Neuron (in vitro differentiated cells): ENCODE results near the gene GAS7.

Experiments used
- H2AFZ ChIP-seq: one replicate; pipeline ENCODE4 v1.6.1; 2013; ENCODE audit warnings: low read depth, mild to moderate bottlenecking, inconsistent platforms, low read length, moderate library complexity
- H3K27me3 ChIP-seq: one replicate; pipeline ENCODE4 v1.6.1; 2013; ENCODE audit warnings: low read length; ENCODE audit not compliant: insufficient read depth
- H3K36me3 ChIP-seq: one replicate; pipeline ENCODE4 v1.6.1; 2013; ENCODE audit warnings: low read length; ENCODE audit not compliant: insufficient read depth
- H3K4me1 ChIP-seq: one replicate; pipeline ENCODE4 v1.6.1; 2013; ENCODE audit warnings: low read length; ENCODE audit not compliant: insufficient read depth
- H3K4me3 ChIP-seq: 2 replicates; pipeline ENCODE4 v1.5.1; 2013; ENCODE audit warnings: mild to moderate bottlenecking, low read length, moderate library complexity
- H3K9me3 ChIP-seq: one replicate; pipeline ENCODE4 v1.6.1; 2013; ENCODE audit warnings: low read length

GAS7 gene

DNA sequence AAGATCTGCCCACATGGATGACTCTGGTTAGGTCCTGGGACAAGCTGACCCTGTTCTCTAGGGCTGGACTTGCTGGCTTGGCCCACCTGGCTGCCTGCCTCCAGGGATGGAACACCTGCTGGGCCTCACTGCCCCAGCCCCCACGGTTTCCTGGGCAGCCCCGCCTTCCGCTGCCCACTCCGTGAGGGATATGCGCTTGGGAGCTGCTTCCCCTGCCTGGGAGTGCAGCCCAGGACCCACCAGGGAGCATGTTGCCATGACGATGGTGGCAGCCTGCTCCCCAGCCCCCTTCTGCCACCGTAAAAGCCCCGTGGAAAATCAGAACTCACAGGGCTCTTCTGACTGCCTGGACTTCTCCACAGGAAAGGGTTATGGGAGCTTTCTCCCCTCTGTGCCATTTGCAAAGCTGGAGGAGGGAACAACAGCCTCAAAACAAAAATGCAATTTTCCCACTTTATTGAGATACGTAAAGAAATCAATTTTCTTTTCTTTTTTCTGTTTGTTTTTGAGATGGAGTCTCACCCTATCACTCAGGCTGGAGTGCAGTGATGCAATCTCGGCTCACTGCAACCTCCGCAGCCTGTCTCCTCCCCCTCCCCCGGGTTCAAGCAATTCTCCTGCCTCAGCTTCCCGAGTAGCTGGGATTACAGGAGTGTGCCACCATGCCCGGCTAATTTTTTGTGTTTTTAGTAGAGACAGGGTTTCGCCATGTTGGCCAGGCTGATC lies 18.0 kb upstream of the GAS7 start:
- Histone ChIP-seq H2AFZ (no peak overlapping the region), H3K27me3 (no peaks in the 10 kb centered on the region), H3K36me3 (no peaks in the 10 kb centered on the region), H3K4me3 (no peak overlapping the region), H3K9me3 (no peaks in the 10 kb centered on the region), H3K4me1 (no peaks in the 10 kb centered on the region)

DNA sequence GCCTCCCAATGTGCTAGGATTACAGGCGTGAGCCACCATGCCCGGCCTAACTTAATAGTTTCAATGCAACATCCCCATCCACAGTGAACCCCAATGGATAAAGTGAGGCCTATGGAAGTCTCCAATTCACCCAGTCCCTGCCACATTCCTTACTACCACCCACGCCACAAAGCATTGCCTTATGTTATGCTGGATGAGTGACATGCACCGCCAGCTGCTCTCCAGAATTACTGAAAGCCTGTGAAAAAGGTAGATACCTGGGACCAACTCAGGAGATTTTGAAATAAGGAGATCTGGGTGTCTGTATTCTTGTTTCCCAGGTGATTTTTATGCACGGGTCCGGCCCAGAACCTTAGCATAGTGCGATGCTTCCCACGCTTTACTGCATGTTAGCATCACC lies 16.9 kb upstream of the GAS7 start:
- Histone ChIP-seq H3K27me3 (no peaks in the 10 kb centered on the region), H3K4me3 (no peak overlapping the region), H3K9me3 (no peaks in the 10 kb centered on the region), H3K4me1 (no peaks in the 10 kb centered on the region), H3K36me3 (no peaks in the 10 kb centered on the region), H2AFZ (no peak overlapping the region)

DNA sequence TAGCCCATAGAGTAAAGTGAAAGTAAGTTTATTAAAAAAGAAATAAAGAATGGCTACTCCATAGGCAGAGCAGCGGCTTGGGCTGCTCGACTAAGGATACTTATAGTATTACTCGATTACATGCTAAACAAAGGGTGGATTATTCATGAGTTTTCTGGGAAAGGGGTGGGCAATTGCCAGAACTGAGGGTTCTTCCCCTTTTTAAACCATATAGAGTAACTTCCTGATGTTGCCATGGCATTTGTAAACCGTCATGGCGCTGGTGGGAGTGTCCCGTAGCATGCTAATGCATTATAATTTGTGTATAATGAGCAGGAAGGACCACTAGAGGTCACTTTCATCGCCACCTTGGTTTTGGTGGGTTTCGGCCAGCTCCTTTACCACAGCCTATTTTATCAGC lies 13.3 kb upstream of the GAS7 start:
- Histone ChIP-seq H2AFZ (no peak overlapping the region), H3K36me3 (no peaks in the 10 kb centered on the region)

DNA sequence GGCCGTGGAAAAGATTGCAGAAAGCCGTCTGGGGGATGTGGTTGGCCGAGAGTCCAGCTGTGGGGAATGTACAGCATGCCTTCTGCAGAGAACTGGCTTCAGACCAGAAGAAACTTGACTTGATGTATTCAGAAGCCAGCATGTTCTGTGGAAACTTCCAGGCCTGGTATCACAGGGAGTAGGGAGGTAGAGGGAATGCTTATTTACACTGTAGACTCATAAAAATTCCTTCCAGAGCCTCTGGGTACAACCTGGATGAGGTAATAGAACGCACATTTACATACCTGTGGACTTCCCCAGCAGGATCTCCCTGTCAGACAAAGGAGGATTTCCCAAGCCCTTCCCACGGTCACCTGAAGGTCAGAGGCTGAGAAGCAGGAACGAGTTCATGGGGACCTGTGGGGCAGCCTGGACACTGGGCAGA lies 11.8 kb upstream of the GAS7 start:
- no peaks in the 10 kb centered on the region for H3K4me1 ChIP-seq
- H3K9me3 ChIP-seq = peaks cover 3% of the 10 kb centered on the region
- no peak overlapping the region for H3K4me3 ChIP-seq
- peaks cover 3% of the 10 kb centered on the region for H3K27me3 ChIP-seq
- H3K36me3 ChIP-seq = no peaks in the 10 kb centered on the region
- no peak overlapping the region for H2AFZ ChIP-seq

More for the DNA sequence above, 13.3 kb upstream of the GAS7 start:
- H3K4me1 ChIP-seq = no peaks in the 10 kb centered on the region
- H3K9me3 ChIP-seq = no peaks in the 10 kb centered on the region
- no peak overlapping the region for H3K4me3 ChIP-seq
- H3K27me3 ChIP-seq = peaks cover 3% of the 10 kb centered on the region

DNA sequence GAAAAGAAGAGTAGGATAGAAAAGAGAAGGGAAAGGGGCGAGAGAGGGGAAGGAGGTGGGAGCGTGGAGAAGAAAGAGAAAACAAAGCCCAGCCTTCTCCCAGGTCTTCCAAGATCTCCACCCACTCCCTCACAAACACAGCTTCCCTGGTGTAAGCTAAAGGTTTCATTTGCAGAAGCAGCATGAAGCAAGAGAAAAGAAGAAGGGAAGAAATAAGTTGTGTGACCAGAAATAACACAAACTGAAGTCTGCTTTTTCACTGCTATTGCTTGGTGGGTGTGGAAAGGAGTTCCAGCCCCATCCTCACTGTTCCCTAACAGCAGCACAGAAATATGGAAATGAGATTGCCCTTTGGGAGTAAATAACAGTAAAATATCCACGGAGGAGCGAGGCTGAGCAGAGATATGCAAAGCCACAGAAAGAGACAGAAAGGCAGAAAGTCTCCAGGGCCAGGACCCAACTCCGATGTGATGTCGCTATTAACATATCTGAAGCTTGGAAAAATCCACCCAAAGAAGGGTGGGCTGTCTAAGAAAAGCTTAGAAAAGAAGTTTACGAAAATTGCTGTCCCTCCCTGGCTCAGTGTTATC lies 10.3 kb upstream of the GAS7 start:
- no peaks in the 10 kb centered on the region for H3K36me3 ChIP-seq
- peaks cover 3% of the 10 kb centered on the region for H3K27me3 ChIP-seq
- no peaks in the 10 kb centered on the region for H3K4me1 ChIP-seq
- H3K9me3 ChIP-seq = peaks cover 3% of the 10 kb centered on the region
- H3K4me3 ChIP-seq = no peak overlapping the region
- no peak overlapping the region for H2AFZ ChIP-seq

DNA sequence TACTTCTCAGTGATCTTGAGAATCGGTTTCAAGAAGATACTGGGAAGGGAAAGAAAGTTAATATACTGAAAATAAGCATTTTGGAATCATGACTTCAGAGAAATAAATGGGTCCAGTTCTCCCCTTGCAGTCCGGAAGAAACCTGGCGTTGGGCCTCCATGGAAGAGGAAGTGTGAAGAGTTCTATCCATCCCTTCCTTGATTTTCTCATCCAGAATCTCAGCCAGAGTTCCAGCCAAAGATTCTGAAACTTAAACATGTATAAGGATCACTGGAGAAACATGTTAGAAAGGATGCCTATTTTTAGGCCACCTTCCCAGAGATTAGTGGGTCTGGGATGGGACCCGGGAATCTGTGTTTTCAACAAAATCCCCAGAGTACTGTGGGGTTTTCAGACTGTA lies 8.7 kb upstream of the GAS7 start:
- peaks cover 3% of the 10 kb centered on the region for H3K9me3 ChIP-seq
- no peak overlapping the region for H3K4me3 ChIP-seq
- no peaks in the 10 kb centered on the region for H3K4me1 ChIP-seq
- H3K36me3 ChIP-seq = no peaks in the 10 kb centered on the region
- H2AFZ ChIP-seq = no peak overlapping the region
- H3K27me3 ChIP-seq = peaks cover 3% of the 10 kb centered on the region

DNA sequence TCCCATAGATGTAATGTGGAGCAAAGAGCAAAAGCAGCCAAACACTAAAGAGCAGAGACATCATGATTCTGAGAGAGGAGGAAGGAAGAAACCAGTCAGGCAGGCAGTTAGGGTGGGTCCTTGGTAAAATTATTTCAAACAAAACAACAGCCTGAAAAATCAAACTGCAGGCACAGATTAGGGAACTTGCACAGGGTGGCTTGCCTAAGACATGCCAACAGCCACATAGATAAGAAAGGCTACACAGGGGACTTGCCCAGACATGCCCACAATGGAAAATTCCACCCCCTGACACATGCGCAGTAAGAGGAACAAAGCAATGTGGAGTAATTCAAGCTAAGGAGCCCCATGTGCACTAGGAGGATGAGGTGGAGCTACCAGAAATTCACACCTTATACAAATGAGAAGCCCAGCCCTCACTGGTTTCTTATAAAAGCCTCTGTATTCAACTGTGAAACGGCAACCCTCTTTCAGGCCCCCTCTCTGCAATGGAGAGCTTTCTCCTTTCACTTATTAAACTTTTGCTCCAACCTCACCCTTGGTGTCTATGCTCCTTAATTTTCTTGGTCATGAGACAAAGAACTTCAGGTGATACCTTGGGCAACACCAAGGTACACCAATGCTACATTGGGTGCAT lies 7.3 kb upstream of the GAS7 start:
- Histone ChIP-seq H3K4me3 (no peak overlapping the region), H3K9me3 (peaks cover 3% of the 10 kb centered on the region), H3K36me3 (no peaks in the 10 kb centered on the region), H3K4me1 (no peaks in the 10 kb centered on the region), H2AFZ (no peak overlapping the region), H3K27me3 (peaks cover 3% of the 10 kb centered on the region)

DNA sequence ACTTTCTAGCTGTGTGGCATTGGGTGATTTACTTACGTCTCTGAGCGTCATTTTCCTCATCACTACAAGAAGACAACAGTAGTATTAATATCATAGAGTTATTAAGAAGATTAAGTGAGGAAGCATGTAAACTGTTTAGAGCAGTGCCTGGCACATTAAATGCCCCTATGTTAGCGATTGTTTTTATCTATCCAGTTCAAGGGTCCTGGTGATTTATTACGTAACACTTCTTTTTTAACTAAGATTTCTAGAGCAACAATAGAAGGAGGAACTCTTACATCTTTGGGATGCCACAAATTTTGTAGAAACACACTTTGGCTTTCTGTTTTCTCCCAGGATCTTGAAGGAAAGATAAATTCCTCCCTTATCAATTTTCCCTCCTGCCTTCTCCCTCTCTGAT lies 3.3 kb upstream of the GAS7 start:
- H2AFZ ChIP-seq = no peak overlapping the region
- H3K4me3 ChIP-seq = no peak overlapping the region
- H3K4me1 ChIP-seq = no peaks in the 10 kb centered on the region
- peaks cover 3% of the 10 kb centered on the region for H3K9me3 ChIP-seq
- H3K27me3 ChIP-seq = peaks cover 26% of the 10 kb centered on the region
- H3K36me3 ChIP-seq = no peaks in the 10 kb centered on the region

DNA sequence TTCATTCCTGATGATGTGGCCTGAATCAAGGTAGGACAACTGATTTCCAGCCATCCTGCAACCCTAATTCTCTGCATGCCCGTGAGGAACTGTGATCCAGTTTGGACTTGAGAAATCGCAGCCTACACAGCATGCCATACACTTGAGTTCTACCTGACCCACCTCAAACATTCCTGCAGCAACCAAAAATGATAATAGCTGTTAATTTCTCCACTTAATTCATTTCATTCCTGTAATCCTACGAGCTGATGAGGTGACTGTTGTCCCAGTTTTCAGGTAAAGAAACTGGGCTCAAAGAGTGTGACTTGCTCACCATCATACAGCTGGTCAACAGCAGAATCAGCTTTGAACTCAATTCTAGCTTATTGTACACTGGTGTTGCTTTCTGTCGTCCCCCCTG lies 2.2 kb upstream of the GAS7 start:
- Histone ChIP-seq H3K27me3 (peaks cover 32% of the 10 kb centered on the region), H3K36me3 (no peaks in the 10 kb centered on the region), H3K4me3 (no peak overlapping the region), H2AFZ (no peak overlapping the region), H3K4me1 (no peaks in the 10 kb centered on the region), H3K9me3 (peaks cover 3% of the 10 kb centered on the region)

DNA sequence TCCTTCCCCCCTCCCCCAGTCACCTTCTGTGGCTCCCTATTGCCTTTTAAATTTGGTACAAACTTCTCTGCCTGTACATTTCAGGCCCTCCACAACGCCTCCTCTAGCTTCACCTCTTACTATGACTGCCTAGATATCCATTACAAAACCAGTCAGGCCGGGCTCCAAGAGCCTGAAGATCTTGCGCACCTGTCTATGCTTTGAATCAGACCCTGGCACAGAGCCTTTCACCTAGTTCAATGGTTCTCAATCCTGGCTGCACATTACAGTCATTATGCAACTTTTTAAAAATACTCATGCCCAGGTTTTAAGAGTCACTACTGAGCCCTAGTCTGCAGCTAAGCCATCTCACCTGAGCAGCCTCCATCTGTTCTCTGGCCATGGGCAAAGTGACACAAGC lies 1.6 kb upstream of the GAS7 start:
- H3K36me3 ChIP-seq = no peaks in the 10 kb centered on the region
- H2AFZ ChIP-seq = no peak overlapping the region
- no peaks in the 10 kb centered on the region for H3K9me3 ChIP-seq
- H3K4me1 ChIP-seq = no peaks in the 10 kb centered on the region
- no peak overlapping the region for H3K4me3 ChIP-seq
- H3K27me3 ChIP-seq = peaks cover 38% of the 10 kb centered on the region

DNA sequence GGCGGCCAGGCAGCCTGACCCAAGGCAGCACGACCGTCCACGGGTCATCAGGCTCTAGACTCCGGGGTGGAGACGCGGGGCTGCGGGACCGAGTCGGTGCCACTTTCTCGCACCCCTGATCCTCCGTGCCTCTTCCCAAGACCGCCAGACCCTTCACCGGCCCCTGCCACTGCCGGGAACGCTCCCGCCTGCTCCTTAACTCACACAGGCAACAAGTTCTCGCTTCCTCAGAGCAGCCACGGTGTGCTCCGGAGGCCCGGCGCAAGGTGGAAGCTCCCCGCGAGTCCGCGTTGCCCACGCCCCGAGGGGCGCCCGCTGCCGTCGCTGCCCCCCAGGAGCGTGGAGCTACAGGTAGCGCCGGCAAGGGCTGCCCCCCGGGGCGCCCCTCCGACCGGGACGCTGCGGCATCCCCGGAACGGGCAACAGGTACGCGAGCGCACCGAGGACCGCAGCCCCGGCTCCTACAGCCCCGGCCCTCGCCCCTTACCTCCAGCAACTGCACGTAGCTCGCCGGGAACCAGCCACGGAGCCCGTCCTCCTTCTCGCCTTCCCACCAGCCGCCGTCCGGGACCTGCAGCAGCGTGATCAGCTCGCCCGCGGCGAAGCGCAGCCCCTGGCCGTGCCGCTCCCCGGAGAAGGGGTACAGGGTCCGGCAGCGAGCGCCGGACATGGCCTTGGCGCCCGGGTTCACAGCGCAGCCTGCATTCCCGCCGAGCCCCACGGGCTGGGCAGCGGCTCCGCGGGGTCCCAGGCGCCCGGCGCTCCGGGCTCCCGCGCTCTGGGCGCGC lies 491 bp downstream of the GAS7 start:
- Histone ChIP-seq H3K4me3 (peak overlapping the region; percentile 17), H3K4me1 (peaks cover 1% of the 10 kb centered on the region), H3K27me3 (peaks cover 41% of the 10 kb centered on the region), H3K9me3 (no peaks in the 10 kb centered on the region), H3K36me3 (no peaks in the 10 kb centered on the region), H2AFZ (no peak overlapping the region)

DNA sequence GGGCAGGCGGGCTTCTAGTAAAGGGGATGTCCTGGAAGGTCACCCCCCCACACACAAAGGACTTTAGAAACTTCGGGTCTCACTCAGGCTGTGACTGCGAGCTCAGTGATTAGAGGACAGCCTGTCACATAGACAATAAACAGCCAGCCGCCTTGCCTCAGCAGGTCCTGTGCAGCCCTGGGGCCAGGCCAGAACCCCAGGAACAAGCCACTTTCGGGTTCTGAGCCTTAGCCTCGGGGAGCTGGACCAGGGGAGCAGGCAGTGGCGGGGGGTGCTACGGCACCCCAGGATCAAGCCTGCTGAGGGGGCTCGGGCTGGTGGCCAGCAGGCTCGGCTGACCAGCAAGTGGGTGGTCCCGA lies 1.1 kb downstream of the GAS7 start:
- no peak overlapping the region for H3K4me3 ChIP-seq
- no peak overlapping the region for H2AFZ ChIP-seq
- H3K9me3 ChIP-seq = no peaks in the 10 kb centered on the region
- peaks cover 7% of the 10 kb centered on the region for H3K4me1 ChIP-seq
- H3K27me3 ChIP-seq = peaks cover 41% of the 10 kb centered on the region
- H3K36me3 ChIP-seq = no peaks in the 10 kb centered on the region

DNA sequence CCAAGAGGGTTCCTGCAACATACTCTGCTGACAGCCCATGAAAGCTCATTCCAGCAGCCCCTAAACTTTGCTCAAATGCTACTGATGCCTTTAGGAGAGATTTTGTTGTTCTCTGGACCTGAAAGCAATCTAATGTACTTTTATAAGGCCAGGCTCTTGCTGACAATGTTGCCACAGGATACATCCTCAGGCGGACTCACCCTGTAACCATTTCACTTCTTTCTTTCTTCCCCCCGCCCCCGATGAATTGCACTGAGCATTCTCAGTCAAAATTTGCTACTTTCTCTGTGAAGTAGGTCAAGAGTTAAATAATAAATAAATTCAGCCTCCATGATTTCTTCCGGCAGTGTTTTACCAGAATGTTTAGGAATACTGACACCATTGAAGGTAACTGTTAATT lies 1.5 kb downstream of the GAS7 start:
- Histone ChIP-seq H3K4me3 (no peak overlapping the region), H3K9me3 (no peaks in the 10 kb centered on the region), H3K36me3 (no peaks in the 10 kb centered on the region), H2AFZ (no peak overlapping the region), H3K4me1 (peaks cover 11% of the 10 kb centered on the region), H3K27me3 (peaks cover 41% of the 10 kb centered on the region)
